Calu3 (cell line): ENCODE measurements around the gene ING2. TPM values are rescaled to one million over a fixed set of nuclear protein-coding genes. Genes with fewer than 3 reads are reported as not detected.

ENCODE experiments used
- BruUV-seq: library from RNA; stranded (reverse); fragments of 400-500 nt; replicated peaks from 2 replicates; lab custom pipeline; 2021; lab: Mats Ljungman, UMichigan
- CTCF ChIA-PET: fragments of 300-600 bp; sonication (Branson Sonifier 250); formaldehyde crosslinking; loops from one replicate; lab custom pipeline; 2022; ENCODE audit warnings: antibody characterized with exemption; lab: Charles Lee
- DNase-seq: peaks from one replicate; pipeline ENCODE4 v3.0.0; 2022
- H3K27ac Mint-ChIP-seq: one replicate; pipeline ENCODE4 v1.8.0; 2022; ENCODE audit warnings: mixed read lengths; ENCODE audit not compliant: unreplicated experiment
- H3K27me3 Mint-ChIP-seq: one replicate; pipeline ENCODE4 v1.8.0; 2022; ENCODE audit warnings: mixed read lengths; ENCODE audit not compliant: unreplicated experiment
- H3K36me3 Mint-ChIP-seq: one replicate; pipeline ENCODE4 v1.8.0; 2022; ENCODE audit warnings: mild to moderate bottlenecking, moderate library complexity, mixed read lengths; ENCODE audit not compliant: insufficient read depth, unreplicated experiment
- H3K4me1 Mint-ChIP-seq: one replicate; pipeline ENCODE4 v1.8.0; 2022; ENCODE audit warnings: mild to moderate bottlenecking, low read depth, mixed read lengths; ENCODE audit not compliant: unreplicated experiment
- H3K4me3 Mint-ChIP-seq: one replicate; pipeline ENCODE4 v1.8.0; 2022; ENCODE audit warnings: mild to moderate bottlenecking, low read depth, moderate library complexity, mixed read lengths; ENCODE audit not compliant: unreplicated experiment
- H3K9me3 Mint-ChIP-seq: one replicate; pipeline ENCODE4 v1.8.0; 2022; ENCODE audit warnings: low read depth, mixed read lengths; ENCODE audit not compliant: unreplicated experiment
- CTCF ChIP-seq: fragments of 200-600 bp; IDR thresholded peaks from one replicate; pipeline ENCODE4 v1.8.0; 2022; ENCODE audit warnings: antibody characterized with exemption; ENCODE audit not compliant: unreplicated experiment
- intact Hi-C: fragments of 100-400 bp; cut with micrococcal nuclease; formaldehyde crosslinking; loops from one replicate; pipeline ENCODE4 v1.10.0; 2022; ENCODE audit not compliant: unreplicated experiment
- total RNA-seq: library from RNA; stranded (reverse); gene quantifications from 2 replicates; pipeline ENCODE4 v1.2.3, GENCODE V29; 2022

ING2 gene
- total RNA-seq, 1 experiment from 2014 or later: 12.1 TPM

GRCh38 chr4:183504064-183504929, 561 bp upstream of the ING2 start:
- intact Hi-C loops: no loop called here
- peak overlapping the region; percentile 90 for H3K4me3 Mint-ChIP-seq
- no peaks in the 10 kb centered on the region for H3K27me3 Mint-ChIP-seq
- BruUV-seq: no TSS peak
- peaks cover 9% of the 10 kb centered on the region for H3K4me1 Mint-ChIP-seq
- peak overlapping the region; percentile 74 for H3K27ac Mint-ChIP-seq
- DNase-seq: peak; percentile 98
- no peaks in the 10 kb centered on the region for H3K9me3 Mint-ChIP-seq
- CTCF ChIA-PET: no interaction called here
- peaks cover 34% of the 10 kb centered on the region for H3K36me3 Mint-ChIP-seq
- TF ChIP-seq CTCF: no peak

GRCh38 chr4:183505611-183506388, 942 bp downstream of the ING2 start:
- TF ChIP-seq CTCF: no peak
- intact Hi-C loops: loop anchor here (5.0 kb wide), 1 partner anchor 132 kb away; no protein-coding TSS in a partner anchor
- CTCF ChIA-PET: interaction anchor here (0.9 kb wide), 1 partner anchor 36 kb away, joined by 3 read pairs; no protein-coding TSS in a partner anchor
- Mint-ChIP-seq H3K9me3 (no peaks in the 10 kb centered on the region), H3K4me1 (no peaks in the 10 kb centered on the region), H3K27me3 (no peaks in the 10 kb centered on the region), H3K27ac (peak overlapping the region; percentile 77), H3K4me3 (peak overlapping the region; percentile 90), H3K36me3 (peaks cover 34% of the 10 kb centered on the region)
- no TSS peak for BruUV-seq
- peak; percentile 79 for DNase-seq

- Mint-ChIP-seq H3K27ac (peak overlapping the region; percentile 77), H3K27me3 (no peaks in the 10 kb centered on the region), H3K9me3 (no peaks in the 10 kb centered on the region), H3K4me1 (no peaks in the 10 kb centered on the region), H3K36me3 (peaks cover 34% of the 10 kb centered on the region), H3K4me3 (peak overlapping the region; percentile 90)
- intact Hi-C loops: loop anchor here (5.0 kb wide), 1 partner anchor 131 kb away; no protein-coding TSS in a partner anchor
- no peak for TF ChIP-seq CTCF
- no peak for DNase-seq
- BruUV-seq: TSS peak; percentile 42
- CTCF ChIA-PET: interaction anchor here (0.9 kb wide), 1 partner anchor 37 kb away, joined by 3 read pairs; no protein-coding TSS in a partner anchor
Measured at GRCh38 chr4:183506389-183506735, 1.5 kb downstream of the ING2 start.

GRCh38 chr4:183507925-183508696, 3.3 kb downstream of the ING2 start:
- Mint-ChIP-seq H3K4me1 (no peaks in the 10 kb centered on the region), H3K27me3 (no peaks in the 10 kb centered on the region), H3K9me3 (no peaks in the 10 kb centered on the region), H3K36me3 (peaks cover 34% of the 10 kb centered on the region), H3K27ac (no peak overlapping the region), H3K4me3 (no peak overlapping the region)
- no peak for DNase-seq
- CTCF ChIA-PET: no interaction called here
- intact Hi-C loops: loop anchor here (5.0 kb wide), 1 partner anchor 129 kb away; no protein-coding TSS in a partner anchor
- TF ChIP-seq CTCF: no peak
- no TSS peak for BruUV-seq
